Esophagus muscularis mucosa (tissue), 3 donors: ENCODE measurements around the gene PARP6.

Experiments
- CTCF ChIP-seq, 3 experiments: fragments of 200-600 bp in 2 of 3; fragments of 450-650 bp in 1 of 3; sonication (generic) in 2 of 3; IDR thresholded peaks; one replicate each; pipeline ENCODE4 v1.5.1; 2017 to 2019; ENCODE audit warnings: antibody characterized with exemption in 3 of 3, mild to moderate bottlenecking in 2 of 3, moderate library complexity in 1 of 3
- POLR2A ChIP-seq: fragments of 450-650 bp; IDR thresholded peaks from one replicate; pipeline ENCODE4 v1.6.1; 2017; ENCODE audit warnings: antibody characterized with exemption, moderate library complexity, mild to moderate bottlenecking, low read depth

GRCh38 chr15:72271221-72271620 lies 1.1 kb downstream of the PARP6 start:
- TF ChIP-seq CTCF (IDR thresholded peaks at IDR 0.05) (no peak), POLR2A (no peak)
